Astrocyte (in vitro differentiated cells and primary cell): ENCODE data around the gene OLFM2.

Experiments used
- CTCF ChIP-seq: IDR thresholded peaks from 2 replicates; pipeline ENCODE4 v1.5.1; 2011; ENCODE audit warnings: low read depth, mild to moderate bottlenecking, inconsistent platforms, low read length, moderate library complexity; ENCODE audit not compliant: insufficient read depth
- EZH2 ChIP-seq: IDR thresholded peaks from 2 replicates; pipeline ENCODE4 v1.6.1; 2012; ENCODE audit warnings: mild to moderate bottlenecking, low read length, inconsistent platforms; ENCODE audit not compliant: insufficient read depth

GRCh38 chr19:9881720-9882119 is 54.6 kb downstream of the OLFM2 start:
- no peak for TF ChIP-seq EZH2
- no peak for TF ChIP-seq CTCF
